GM19372 (cell line): ENCODE data around the gene PRUNE2.

ENCODE experiments used
- ATAC-seq: cut with Tn5 transposase; IDR thresholded peaks from one replicate; pipeline ENCODE4 v1.9.1; 2021; ENCODE audit warnings: mild to moderate bottlenecking, low read depth, moderate library complexity; ENCODE audit not compliant: unreplicated experiment

The PRUNE2 gene

GRCh38 chr9:76644171-76644570 is 261.7 kb downstream of the PRUNE2 start:
- peak; percentile 17 for ATAC-seq

- ATAC-seq = peak; percentile 89
These were observed 262.4 kb downstream of the PRUNE2 start for GRCh38 chr9:76643399-76644117.

- ATAC-seq = no peak
These were observed 263.2 kb downstream of the PRUNE2 start for GRCh38 chr9:76642701-76643209.

GRCh38 chr9:76642074-76642473 is 263.8 kb downstream of the PRUNE2 start:
- no peak for ATAC-seq

- ATAC-seq = no peak
These were observed 267.9 kb downstream of the PRUNE2 start for GRCh38 chr9:76638001-76638400.

- no peak for ATAC-seq
These were observed 268.5 kb downstream of the PRUNE2 start for GRCh38 chr9:76637416-76637815.

- ATAC-seq = no peak
These were observed 271.4 kb downstream of the PRUNE2 start for GRCh38 chr9:76634356-76635054.

GRCh38 chr9:76630916-76631315 is 275.0 kb downstream of the PRUNE2 start:
- ATAC-seq = no peak

- ATAC-seq = no peak
These were observed 276.5 kb downstream of the PRUNE2 start for GRCh38 chr9:76629205-76629990.

- no peak for ATAC-seq
These were observed 277.8 kb downstream of the PRUNE2 start for GRCh38 chr9:76628155-76628554.

- no peak for ATAC-seq
These were observed 278.9 kb downstream of the PRUNE2 start for GRCh38 chr9:76626980-76627379.

- no peak for ATAC-seq
These were observed 279.8 kb downstream of the PRUNE2 start for GRCh38 chr9:76626141-76626540.

- peak; percentile 82 for ATAC-seq
These were observed 281.4 kb downstream of the PRUNE2 start for GRCh38 chr9:76624391-76625048.

GRCh38 chr9:76620996-76621395 is 284.9 kb downstream of the PRUNE2 start:
- no peak for ATAC-seq

- ATAC-seq = no peak
These were observed 285.3 kb downstream of the PRUNE2 start for GRCh38 chr9:76620581-76620980.

GRCh38 chr9:76619640-76620039 is 286.3 kb downstream of the PRUNE2 start:
- no peak for ATAC-seq

- ATAC-seq = no peak
These were observed 286.7 kb downstream of the PRUNE2 start for GRCh38 chr9:76619197-76619596.

- ATAC-seq = no peak
These were observed 287.2 kb downstream of the PRUNE2 start for GRCh38 chr9:76618762-76619161.

- no peak for ATAC-seq
These were observed 288.3 kb downstream of the PRUNE2 start for GRCh38 chr9:76617497-76618175.

GRCh38 chr9:76616780-76617179 is 289.1 kb downstream of the PRUNE2 start:
- no peak for ATAC-seq
